ENCODE results near the gene MCM8. TPM values are rescaled to one million over a fixed set of nuclear protein-coding genes. Genes with fewer than 3 reads are reported as not detected.

Gene MCM8
- total and polyA plus RNA-seq, 2 experiments from 2014 or later, result 1.5 to 6.7 TPM

GRCh38 chr20:5923493-5923892 lies 27.0 kb upstream of the MCM8 start:
- Histone ChIP-seq H3K4me1 (ENCODE audit: insufficient read depth) (no peaks in the 10 kb centered on the region), H3K9me3 (ENCODE audit: low read depth) (no peaks in the 10 kb centered on the region), H3K79me2 (no peaks in the 10 kb centered on the region), H3K9me2 (replicated peaks; ENCODE audit: insufficient read depth) (no peaks in the 10 kb centered on the region), H3K27me3 (no peaks in the 10 kb centered on the region), H3K4me2 (no peak overlapping the region), H3K27ac (no peak overlapping the region), H4K20me1 (ENCODE audit: insufficient read depth, poor library complexity, severe bottlenecking) (no peaks in the 10 kb centered on the region), H2AFZ (no peak overlapping the region), H3K4me3 (no peak overlapping the region), H3K36me3 (replicated peaks; ENCODE audit: insufficient read depth, low read depth) (no peaks in the 10 kb centered on the region)
- 82% methylated on average over 5 of the region's 5 CpGs for whole genome bisulfite sequencing (ENCODE audit: low lambda C conversion rate, missing lambda C conversion rate)
- no peak for DNase-seq (ENCODE audit: low spot score)
- TF ChIP-seq EZH2phosphoT487 (IDR thresholded peaks at IDR 0.05; ENCODE audit: low read depth, severe bottlenecking, unreplicated experiment) (no peak), CTCF (IDR thresholded peaks at IDR 0.05; ENCODE audit: poor library complexity) (no peak), EZH2 (IDR thresholded peaks at IDR 0.05; ENCODE audit: borderline replicate concordance) (no peak)

GRCh38 chr20:5925551-5925950 lies 24.9 kb upstream of the MCM8 start:
- WGBS (ENCODE audit: low lambda C conversion rate, missing lambda C conversion rate), result 54% methylated on average over 3 of the region's 3 CpGs
- no peaks in the 10 kb centered on the region for H3K9me2 ChIP-seq (replicated peaks; ENCODE audit: insufficient read depth)
- H3K4me2 ChIP-seq, result no peak overlapping the region
- H3K9me3 ChIP-seq (ENCODE audit: low read depth), result no peaks in the 10 kb centered on the region
- DNase-seq (ENCODE audit: low spot score), result no peak
- no peaks in the 10 kb centered on the region for H3K4me1 ChIP-seq (ENCODE audit: insufficient read depth)
- H3K79me2 ChIP-seq, result no peaks in the 10 kb centered on the region
- no peaks in the 10 kb centered on the region for H3K36me3 ChIP-seq (replicated peaks; ENCODE audit: insufficient read depth, low read depth)
- no peaks in the 10 kb centered on the region for H3K27me3 ChIP-seq
- H2AFZ ChIP-seq, result no peak overlapping the region
- TF ChIP-seq EZH2phosphoT487 (IDR thresholded peaks at IDR 0.05; ENCODE audit: low read depth, severe bottlenecking, unreplicated experiment), result no peak
- no peak for TF ChIP-seq EZH2 (IDR thresholded peaks at IDR 0.05; ENCODE audit: borderline replicate concordance)
- no peak for TF ChIP-seq CTCF (IDR thresholded peaks at IDR 0.05; ENCODE audit: poor library complexity)
- H4K20me1 ChIP-seq (ENCODE audit: insufficient read depth, poor library complexity, severe bottlenecking), result no peaks in the 10 kb centered on the region
- no peak overlapping the region for H3K4me3 ChIP-seq
- H3K27ac ChIP-seq, result no peak overlapping the region

GRCh38 chr20:5927749-5928462 lies 22.5 kb upstream of the MCM8 start:
- Histone ChIP-seq H3K27me3 (no peaks in the 10 kb centered on the region), H2AFZ (no peak overlapping the region), H3K4me3 (no peak overlapping the region)

More at GRCh38 chr20:5927749-5928462, 22.5 kb upstream of the MCM8 start:
- TF ChIP-seq CTCF (IDR thresholded peaks at IDR 0.05; ENCODE audit: poor library complexity) (no peak), EZH2 (IDR thresholded peaks at IDR 0.05; ENCODE audit: borderline replicate concordance) (no peak), EZH2phosphoT487 (IDR thresholded peaks at IDR 0.05; ENCODE audit: low read depth, severe bottlenecking, unreplicated experiment) (no peak)
- Histone ChIP-seq H4K20me1 (ENCODE audit: insufficient read depth, poor library complexity, severe bottlenecking) (no peaks in the 10 kb centered on the region), H3K36me3 (replicated peaks; ENCODE audit: insufficient read depth, low read depth) (no peaks in the 10 kb centered on the region), H3K27ac (no peak overlapping the region), H3K4me1 (ENCODE audit: insufficient read depth) (no peaks in the 10 kb centered on the region), H3K9me3 (ENCODE audit: low read depth) (no peaks in the 10 kb centered on the region), H3K9me2 (replicated peaks; ENCODE audit: insufficient read depth) (no peaks in the 10 kb centered on the region), H3K4me2 (no peak overlapping the region), H3K79me2 (no peaks in the 10 kb centered on the region)
- no peak for DNase-seq (ENCODE audit: low spot score)
- whole genome bisulfite sequencing (ENCODE audit: low lambda C conversion rate, missing lambda C conversion rate), result 88% methylated on average over 11 of the region's 11 CpGs

Measured in hepatocyte (in vitro differentiated cells).